Activated naive CD8-positive, alpha-beta T cell treated with anti-CD3 and anti-CD28 coated beads, Interleukin-2, amount 10 ng/mL, durations not matched to agents 7 days and 5 days (primary cell): ENCODE results near the gene FRMD3. TPM values are rescaled to one million over a fixed set of nuclear protein-coding genes. Genes with fewer than 3 reads are reported as not detected.

Experiments
- ATAC-seq: fragments of 150-1000 bp; cut with Tn5 transposase; one replicate; pipeline ENCODE4 v1.10.0; 2021; ENCODE audit warnings: low read depth, moderate library complexity
- POLR2A ChIA-PET: fragments of 350-600 bp; sonication (Branson Sonifier 250); formaldehyde crosslinking; loops from one replicate; lab custom pipeline; 2021; ENCODE audit warnings: antibody characterized with exemption; lab: Charles Lee
- DNase-seq: peaks from one replicate; pipeline ENCODE4 v3.0.0; 2021
- H3K27ac Mint-ChIP-seq: one replicate; pipeline ENCODE4 v1.8.0; 2022; ENCODE audit warnings: mild to moderate bottlenecking, mixed read lengths
- H3K27me3 Mint-ChIP-seq: one replicate; pipeline ENCODE4 v1.8.0; 2022; ENCODE audit warnings: mild to moderate bottlenecking, moderate library complexity, mixed read lengths
- H3K36me3 Mint-ChIP-seq: one replicate; pipeline ENCODE4 v1.8.0; 2021; ENCODE audit warnings: mild to moderate bottlenecking, mixed read lengths
- H3K4me1 Mint-ChIP-seq: one replicate; pipeline ENCODE4 v1.8.0; 2021; ENCODE audit warnings: mixed read lengths
- H3K4me3 Mint-ChIP-seq: one replicate; pipeline ENCODE4 v1.8.0; 2022; ENCODE audit warnings: mild to moderate bottlenecking, moderate library complexity, mixed read lengths
- H3K9me3 Mint-ChIP-seq: one replicate; pipeline ENCODE4 v1.8.0; 2021; ENCODE audit warnings: mixed read lengths
- total RNA-seq, 2 experiments: library from RNA; stranded (reverse); gene quantifications; one replicate each; pipeline ENCODE4 v1.2.3, GENCODE V29; 2021

Gene FRMD3
- total RNA-seq, 2 experiments from 2014 or later: 1.2 TPM

- Mint-ChIP-seq H3K4me1 (no peaks in the 10 kb centered on the region), H3K4me3 (no peak overlapping the region), H3K36me3 (no peaks in the 10 kb centered on the region), H3K27me3 (peaks cover 2% of the 10 kb centered on the region), H3K27ac (no peak overlapping the region), H3K9me3 (no peaks in the 10 kb centered on the region)
- POLR2A ChIA-PET: no interaction called here
- DNase-seq (no peak), ATAC-seq (no peak)
Measured at GRCh38 chr9:83239747-83240146, 298.5 kb downstream of the FRMD3 start.

- H3K9me3 Mint-ChIP-seq: no peaks in the 10 kb centered on the region
- no peaks in the 10 kb centered on the region for H3K4me1 Mint-ChIP-seq
- no peak overlapping the region for H3K27ac Mint-ChIP-seq
- H3K27me3 Mint-ChIP-seq: peaks cover 2% of the 10 kb centered on the region
- ATAC-seq (no peak), DNase-seq (no peak)
- H3K4me3 Mint-ChIP-seq: no peak overlapping the region
- H3K36me3 Mint-ChIP-seq: no peaks in the 10 kb centered on the region
- POLR2A ChIA-PET: no interaction called here
Measured at GRCh38 chr9:83238871-83239640, 299.1 kb downstream of the FRMD3 start.

GRCh38 chr9:83236029-83236696 is 302.0 kb downstream of the FRMD3 start:
- DNase-seq (no peak), ATAC-seq (no peak)
- Mint-ChIP-seq H3K9me3 (no peaks in the 10 kb centered on the region), H3K4me3 (no peak overlapping the region), H3K27me3 (peaks cover 2% of the 10 kb centered on the region), H3K36me3 (no peaks in the 10 kb centered on the region), H3K27ac (no peak overlapping the region), H3K4me1 (no peaks in the 10 kb centered on the region)
- POLR2A ChIA-PET: no interaction called here

GRCh38 chr9:83235526-83235925 is 302.7 kb downstream of the FRMD3 start:
- POLR2A ChIA-PET: no interaction called here

GRCh38 chr9:83234541-83234940 is 303.7 kb downstream of the FRMD3 start:
- POLR2A ChIA-PET: no interaction called here
- no peak overlapping the region for H3K27ac Mint-ChIP-seq
- ATAC-seq: no peak
- H3K9me3 Mint-ChIP-seq: no peaks in the 10 kb centered on the region
- no peak for DNase-seq
- H3K4me3 Mint-ChIP-seq: no peak overlapping the region
- H3K27me3 Mint-ChIP-seq: peaks cover 2% of the 10 kb centered on the region
- no peaks in the 10 kb centered on the region for H3K36me3 Mint-ChIP-seq
- H3K4me1 Mint-ChIP-seq: no peaks in the 10 kb centered on the region

More at GRCh38 chr9:83235526-83235925, 302.7 kb downstream of the FRMD3 start:
- H3K27ac Mint-ChIP-seq: no peak overlapping the region
- no peaks in the 10 kb centered on the region for H3K36me3 Mint-ChIP-seq
- no peak overlapping the region for H3K4me3 Mint-ChIP-seq
- H3K27me3 Mint-ChIP-seq: peaks cover 2% of the 10 kb centered on the region
- no peaks in the 10 kb centered on the region for H3K9me3 Mint-ChIP-seq
- H3K4me1 Mint-ChIP-seq: no peaks in the 10 kb centered on the region
- DNase-seq (no peak), ATAC-seq (no peak)

- no peaks in the 10 kb centered on the region for H3K9me3 Mint-ChIP-seq
- no peak overlapping the region for H3K27ac Mint-ChIP-seq
- peaks cover 2% of the 10 kb centered on the region for H3K27me3 Mint-ChIP-seq
- H3K4me3 Mint-ChIP-seq: no peak overlapping the region
- no peak for ATAC-seq
- POLR2A ChIA-PET: no interaction called here
- no peaks in the 10 kb centered on the region for H3K36me3 Mint-ChIP-seq
- H3K4me1 Mint-ChIP-seq: no peaks in the 10 kb centered on the region
- no peak for DNase-seq
Measured at GRCh38 chr9:83233647-83234046, 304.6 kb downstream of the FRMD3 start.

GRCh38 chr9:83231039-83231438 is 307.2 kb downstream of the FRMD3 start:
- POLR2A ChIA-PET: no interaction called here
- no peaks in the 10 kb centered on the region for H3K9me3 Mint-ChIP-seq
- H3K4me3 Mint-ChIP-seq: no peak overlapping the region
- H3K4me1 Mint-ChIP-seq: no peaks in the 10 kb centered on the region
- no peak for DNase-seq
- peaks cover 2% of the 10 kb centered on the region for H3K27me3 Mint-ChIP-seq
- peak; percentile 52 for ATAC-seq
- no peaks in the 10 kb centered on the region for H3K36me3 Mint-ChIP-seq
- H3K27ac Mint-ChIP-seq: no peak overlapping the region

GRCh38 chr9:83220730-83221129 is 317.5 kb downstream of the FRMD3 start:
- no peaks in the 10 kb centered on the region for H3K9me3 Mint-ChIP-seq
- DNase-seq (no peak), ATAC-seq (no peak)
- peaks cover 28% of the 10 kb centered on the region for H3K27me3 Mint-ChIP-seq
- no peak overlapping the region for H3K4me3 Mint-ChIP-seq
- POLR2A ChIA-PET: no interaction called here
- H3K4me1 Mint-ChIP-seq: peaks cover 3% of the 10 kb centered on the region
- no peaks in the 10 kb centered on the region for H3K36me3 Mint-ChIP-seq
- H3K27ac Mint-ChIP-seq: no peak overlapping the region

GRCh38 chr9:83219924-83220438 is 318.2 kb downstream of the FRMD3 start:
- Mint-ChIP-seq H3K4me1 (peaks cover 3% of the 10 kb centered on the region), H3K4me3 (peak overlapping the region; percentile 91), H3K36me3 (no peaks in the 10 kb centered on the region), H3K27ac (no peak overlapping the region), H3K27me3 (peaks cover 28% of the 10 kb centered on the region), H3K9me3 (no peaks in the 10 kb centered on the region)
- POLR2A ChIA-PET: no interaction called here
- ATAC-seq: no peak
- no peak for DNase-seq

GRCh38 chr9:83219154-83219923 is 318.9 kb downstream of the FRMD3 start:
- DNase-seq (peak; percentile 50), ATAC-seq (peak; percentile 60)
- no peaks in the 10 kb centered on the region for H3K36me3 Mint-ChIP-seq
- peaks cover 3% of the 10 kb centered on the region for H3K4me1 Mint-ChIP-seq
- H3K4me3 Mint-ChIP-seq: peak overlapping the region; percentile 91
- peaks cover 2% of the 10 kb centered on the region for H3K9me3 Mint-ChIP-seq
- POLR2A ChIA-PET: no interaction called here
- H3K27ac Mint-ChIP-seq: peak overlapping the region; percentile 68
- H3K27me3 Mint-ChIP-seq: peaks cover 30% of the 10 kb centered on the region

GRCh38 chr9:83218411-83219090 is 319.6 kb downstream of the FRMD3 start:
- no peak for ATAC-seq
- Mint-ChIP-seq H3K9me3 (peaks cover 2% of the 10 kb centered on the region), H3K4me3 (peak overlapping the region; percentile 4), H3K27ac (no peak overlapping the region), H3K4me1 (peaks cover 3% of the 10 kb centered on the region), H3K36me3 (no peaks in the 10 kb centered on the region), H3K27me3 (peaks cover 30% of the 10 kb centered on the region)
- DNase-seq: no peak
- POLR2A ChIA-PET: no interaction called here

GRCh38 chr9:83209188-83209731 is 328.9 kb downstream of the FRMD3 start:
- Mint-ChIP-seq H3K4me1 (peaks cover 5% of the 10 kb centered on the region), H3K4me3 (no peak overlapping the region), H3K9me3 (no peaks in the 10 kb centered on the region), H3K27me3 (peaks cover 2% of the 10 kb centered on the region), H3K36me3 (no peaks in the 10 kb centered on the region), H3K27ac (no peak overlapping the region)
- ATAC-seq (no peak), DNase-seq (no peak)
- POLR2A ChIA-PET: no interaction called here
